ENCODE data around the gene LGALS7. TPM values are rescaled to one million over a fixed set of nuclear protein-coding genes. Genes with fewer than 3 reads are reported as not detected.

Gene LGALS7
- total and polyA plus RNA-seq, 5 donors from 2014 or later: not detected

GRCh38 chr19:38729653-38730469 lies 43.5 kb downstream of the LGALS7 start:
- H3K27ac Mint-ChIP-seq: peak overlapping the region in 1 of 3 donors; percentile 76
- peaks cover 37% of the 10 kb centered on the region for H3K36me3 ChIP-seq (ENCODE audit: control insufficient read depth, insufficient read depth, low read length)
- H3K4me1 ChIP-seq (ENCODE audit: control insufficient read depth, insufficient read depth, low read length, poor library complexity, severe bottlenecking): peaks cover 17% of the 10 kb centered on the region
- H3K9me3 ChIP-seq (ENCODE audit: control insufficient read depth in 2 of 2, low read length in 2 of 2): no peaks in the 10 kb centered on the region
- H3K36me3 Mint-ChIP-seq: peaks cover 3% of the 10 kb centered on the region
- no peaks in the 10 kb centered on the region for H3K27me3 Mint-ChIP-seq
- DNase-seq (peak; percentile 55 to 76 (median 71)), ATAC-seq (ENCODE audit: low read depth in 2 of 2) (peak; percentile 55 to 59)
- no peaks in the 10 kb centered on the region for H3K9me3 Mint-ChIP-seq
- H3K27me3 ChIP-seq (ENCODE audit: control insufficient read depth, insufficient read depth, low read length): no peaks in the 10 kb centered on the region
- H3K4me1 Mint-ChIP-seq: peaks cover 0 to 34% (median 20%) of the 10 kb centered on the region in 4 donors
- peak overlapping the region in 1 of 4 donors; percentile 19 for H3K4me3 Mint-ChIP-seq
- H3K27ac ChIP-seq (ENCODE audit: insufficient read depth, low read length, poor library complexity, severe bottlenecking): peak overlapping the region; percentile 41
- no peak overlapping the region for H3K4me3 ChIP-seq (ENCODE audit: low read depth, low read length)

GRCh38 chr19:38728752-38729541 lies 44.4 kb downstream of the LGALS7 start:
- DNase-seq (no peak), ATAC-seq (ENCODE audit: low read depth in 2 of 2) (no peak)
- Histone ChIP-seq H3K4me1 (ENCODE audit: control insufficient read depth, insufficient read depth, low read length, poor library complexity, severe bottlenecking) (peaks cover 8% of the 10 kb centered on the region), H3K27me3 (ENCODE audit: control insufficient read depth, insufficient read depth, low read length) (no peaks in the 10 kb centered on the region), H3K27ac (ENCODE audit: insufficient read depth, low read length, poor library complexity, severe bottlenecking) (no peak overlapping the region), H3K4me3 (ENCODE audit: low read depth, low read length) (no peak overlapping the region), H3K36me3 (ENCODE audit: control insufficient read depth, insufficient read depth, low read length) (peaks cover 46% of the 10 kb centered on the region), H3K9me3 (ENCODE audit: control insufficient read depth in 2 of 2, low read length in 2 of 2) (no peaks in the 10 kb centered on the region)
- H3K4me3 Mint-ChIP-seq: no peak overlapping the region
- H3K27ac Mint-ChIP-seq: no peak overlapping the region
- no peaks in the 10 kb centered on the region for H3K9me3 Mint-ChIP-seq
- H3K4me1 Mint-ChIP-seq: peaks cover 0 to 25% (median 15%) of the 10 kb centered on the region in 4 donors
- H3K36me3 Mint-ChIP-seq: peaks cover 3% of the 10 kb centered on the region
- H3K27me3 Mint-ChIP-seq: no peaks in the 10 kb centered on the region

- ATAC-seq (ENCODE audit: low read depth in 2 of 2) (no peak), DNase-seq (no peak)
- peaks cover 3% of the 10 kb centered on the region for H3K36me3 Mint-ChIP-seq
- H3K27me3 ChIP-seq (ENCODE audit: control insufficient read depth, insufficient read depth, low read length): no peaks in the 10 kb centered on the region
- H3K9me3 Mint-ChIP-seq: no peaks in the 10 kb centered on the region
- no peaks in the 10 kb centered on the region for H3K9me3 ChIP-seq (ENCODE audit: control insufficient read depth in 2 of 2, low read length in 2 of 2)
- H3K27me3 Mint-ChIP-seq: no peaks in the 10 kb centered on the region
- peaks cover 5% of the 10 kb centered on the region for H3K4me1 ChIP-seq (ENCODE audit: control insufficient read depth, insufficient read depth, low read length, poor library complexity, severe bottlenecking)
- H3K27ac ChIP-seq (ENCODE audit: insufficient read depth, low read length, poor library complexity, severe bottlenecking): no peak overlapping the region
- H3K36me3 ChIP-seq (ENCODE audit: control insufficient read depth, insufficient read depth, low read length): peaks cover 55% of the 10 kb centered on the region
- no peak overlapping the region for H3K4me3 ChIP-seq (ENCODE audit: low read depth, low read length)
- H3K27ac Mint-ChIP-seq: no peak overlapping the region
- H3K4me1 Mint-ChIP-seq: peaks cover 0 to 23% (median 11%) of the 10 kb centered on the region in 4 donors
- no peak overlapping the region for H3K4me3 Mint-ChIP-seq
These were observed 45.3 kb downstream of the LGALS7 start for GRCh38 chr19:38727868-38728660.

- ATAC-seq (ENCODE audit: low read depth in 2 of 2) (no peak), DNase-seq (no peak)
- no peak overlapping the region for H3K4me3 ChIP-seq (ENCODE audit: low read depth, low read length)
- H3K4me1 ChIP-seq (ENCODE audit: control insufficient read depth, insufficient read depth, low read length, poor library complexity, severe bottlenecking): peaks cover 5% of the 10 kb centered on the region
- no peaks in the 10 kb centered on the region for H3K27me3 ChIP-seq (ENCODE audit: control insufficient read depth, insufficient read depth, low read length)
- Mint-ChIP-seq H3K27ac (no peak overlapping the region), H3K36me3 (peaks cover 3% of the 10 kb centered on the region), H3K9me3 (no peaks in the 10 kb centered on the region), H3K4me1 (peaks cover 0 to 17% (median 9%) of the 10 kb centered on the region in 4 donors), H3K27me3 (no peaks in the 10 kb centered on the region), H3K4me3 (no peak overlapping the region)
- H3K36me3 ChIP-seq (ENCODE audit: control insufficient read depth, insufficient read depth, low read length): peaks cover 61% of the 10 kb centered on the region
- H3K9me3 ChIP-seq (ENCODE audit: control insufficient read depth in 2 of 2, low read length in 2 of 2): no peaks in the 10 kb centered on the region
- H3K27ac ChIP-seq (ENCODE audit: insufficient read depth, low read length, poor library complexity, severe bottlenecking): no peak overlapping the region
These were observed 45.9 kb downstream of the LGALS7 start for GRCh38 chr19:38727306-38727867.

- Histone ChIP-seq H3K27me3 (ENCODE audit: control insufficient read depth, insufficient read depth, low read length) (no peaks in the 10 kb centered on the region), H3K4me3 (ENCODE audit: low read depth, low read length) (no peak overlapping the region), H3K4me1 (ENCODE audit: control insufficient read depth, insufficient read depth, low read length, poor library complexity, severe bottlenecking) (peaks cover 5% of the 10 kb centered on the region), H3K27ac (ENCODE audit: insufficient read depth, low read length, poor library complexity, severe bottlenecking) (no peak overlapping the region), H3K9me3 (ENCODE audit: control insufficient read depth in 2 of 2, low read length in 2 of 2) (no peaks in the 10 kb centered on the region), H3K36me3 (ENCODE audit: control insufficient read depth, insufficient read depth, low read length) (peaks cover 67% of the 10 kb centered on the region)
- DNase-seq (no peak), ATAC-seq (ENCODE audit: low read depth in 2 of 2) (no peak)
- H3K36me3 Mint-ChIP-seq: peaks cover 3% of the 10 kb centered on the region
- no peak overlapping the region for H3K27ac Mint-ChIP-seq
- no peaks in the 10 kb centered on the region for H3K27me3 Mint-ChIP-seq
- no peak overlapping the region for H3K4me3 Mint-ChIP-seq
- peaks cover 0 to 16% (median 8%) of the 10 kb centered on the region in 4 donors for H3K4me1 Mint-ChIP-seq
- no peaks in the 10 kb centered on the region for H3K9me3 Mint-ChIP-seq
These were observed 46.5 kb downstream of the LGALS7 start for GRCh38 chr19:38726761-38727301.

GRCh38 chr19:38726284-38726673 lies 47.0 kb downstream of the LGALS7 start:
- H3K27ac Mint-ChIP-seq: no peak overlapping the region
- no peak for DNase-seq

More at GRCh38 chr19:38726284-38726673, 47.0 kb downstream of the LGALS7 start:
- Histone ChIP-seq H3K36me3 (ENCODE audit: control insufficient read depth, insufficient read depth, low read length) (peaks cover 72% of the 10 kb centered on the region), H3K27me3 (ENCODE audit: control insufficient read depth, insufficient read depth, low read length) (no peaks in the 10 kb centered on the region), H3K4me1 (ENCODE audit: control insufficient read depth, insufficient read depth, low read length, poor library complexity, severe bottlenecking) (peaks cover 5% of the 10 kb centered on the region), H3K27ac (ENCODE audit: insufficient read depth, low read length, poor library complexity, severe bottlenecking) (no peak overlapping the region), H3K9me3 (ENCODE audit: control insufficient read depth in 2 of 2, low read length in 2 of 2) (no peaks in the 10 kb centered on the region), H3K4me3 (ENCODE audit: low read depth, low read length) (no peak overlapping the region)
- Mint-ChIP-seq H3K27me3 (no peaks in the 10 kb centered on the region), H3K4me1 (peaks cover 0 to 11% (median 8%) of the 10 kb centered on the region in 4 donors), H3K4me3 (no peak overlapping the region), H3K36me3 (peaks cover 3% of the 10 kb centered on the region), H3K9me3 (no peaks in the 10 kb centered on the region)
- ATAC-seq (ENCODE audit: low read depth in 2 of 2): no peak
